ENCODE data around the gene RTL10. TPM values are rescaled to one million over a fixed set of nuclear protein-coding genes. Genes with fewer than 3 reads are reported as not detected.

RTL10 gene
- total and polyA plus RNA-seq, 2 donors (not counting 1 experiment from before 2014, with no cell fraction given), result 6.4 to 15.2 TPM

- no peaks in the 10 kb centered on the region for H3K9me3 Mint-ChIP-seq (ENCODE audit: insufficient read depth)
- Histone ChIP-seq H3K27ac (ENCODE audit: low read length in 2 of 2) (no peak overlapping the region), H3K4me3 (ENCODE audit: control extremely low read depth in 1 of 5, extremely low read depth in 1 of 5, insufficient read depth in 1 of 5, low read depth in 2 of 5, low read length in 4 of 5) (no peak overlapping the region), H4K20me1 (ENCODE audit: control insufficient read depth, insufficient read depth, low read length, poor library complexity, severe bottlenecking) (no peaks in the 10 kb centered on the region), H2AFZ (ENCODE audit: insufficient read depth, low read depth, low read length, poor library complexity, severe bottlenecking) (no peak overlapping the region), H3K27me3 (replicated peaks in 1 of 4; ENCODE audit: control extremely low read depth in 1 of 4, control insufficient read depth in 3 of 4, insufficient read depth in 4 of 4, low read length in 3 of 4) (no peaks in the 10 kb centered on the region), H3K4me2 (replicated peaks; ENCODE audit: low read depth, low read length, poor library complexity, severe bottlenecking) (no peak overlapping the region), H3K79me2 (ENCODE audit: control insufficient read depth, insufficient read depth, low read length) (peaks cover 9% of the 10 kb centered on the region), H3K9me3 (ENCODE audit: control extremely low read depth in 1 of 3, control insufficient read depth in 2 of 3, insufficient read depth in 1 of 3, low read length in 2 of 3) (no peaks in the 10 kb centered on the region), H3K9ac (ENCODE audit: low read length) (no peak overlapping the region), H3K36me3 (replicated peaks in 1 of 2; ENCODE audit: control extremely low read depth in 1 of 2, control insufficient read depth in 1 of 2, extremely low read depth in 1 of 2, insufficient read depth in 2 of 2, low read length in 1 of 2) (no peaks in the 10 kb centered on the region), H3K4me1 (ENCODE audit: control insufficient read depth in 2 of 2, insufficient read depth in 2 of 2, low read length in 2 of 2) (no peaks in the 10 kb centered on the region)
- intact Hi-C loops (cut with micrococcal nuclease), result no loop called here
- CTCF ChIA-PET, result interaction anchor here (0.7 to 1.1 kb wide), 2 partner anchors 27 to 135 kb away, joined by 3 to 6 read pairs; no protein-coding TSS in a partner anchor
- H3K27me3 Mint-ChIP-seq, result no peaks in the 10 kb centered on the region
- ATAC-seq (ENCODE audit: low read depth) (no peak), DNase-seq (no peak)
- WGBS (ENCODE audit: insufficient coverage), result 96% methylated on average over 8 of the region's 12 CpGs
- H3K4me1 Mint-ChIP-seq, result no peaks in the 10 kb centered on the region
- H3K4me3 Mint-ChIP-seq, result no peak overlapping the region
- POLR2A ChIA-PET, result no interaction called here
- H3K27ac Mint-ChIP-seq, result no peak overlapping the region
- TF ChIP-seq CTCF (IDR thresholded peaks at IDR 0.05) (no peak), EZH2 (IDR thresholded peaks at IDR 0.05; ENCODE audit: borderline replicate concordance, insufficient read depth, low read depth, low read length, poor library complexity, severe bottlenecking) (no peak)
These were observed 10.6 kb upstream of the RTL10 start for GRCh38 chr22:19865141-19865829.

- Histone ChIP-seq H3K27me3 (replicated peaks in 1 of 4; ENCODE audit: control extremely low read depth in 1 of 4, control insufficient read depth in 3 of 4, insufficient read depth in 4 of 4, low read length in 3 of 4) (no peaks in the 10 kb centered on the region), H3K9ac (ENCODE audit: low read length) (no peak overlapping the region), H3K4me2 (replicated peaks; ENCODE audit: low read depth, low read length, poor library complexity, severe bottlenecking) (no peak overlapping the region), H4K20me1 (ENCODE audit: control insufficient read depth, insufficient read depth, low read length, poor library complexity, severe bottlenecking) (no peaks in the 10 kb centered on the region), H3K4me3 (ENCODE audit: control extremely low read depth in 1 of 5, extremely low read depth in 1 of 5, insufficient read depth in 1 of 5, low read depth in 2 of 5, low read length in 4 of 5) (no peak overlapping the region), H3K36me3 (replicated peaks in 1 of 2; ENCODE audit: control extremely low read depth in 1 of 2, control insufficient read depth in 1 of 2, extremely low read depth in 1 of 2, insufficient read depth in 2 of 2, low read length in 1 of 2) (no peaks in the 10 kb centered on the region), H3K9me3 (ENCODE audit: control extremely low read depth in 1 of 3, control insufficient read depth in 2 of 3, insufficient read depth in 1 of 3, low read length in 2 of 3) (no peaks in the 10 kb centered on the region), H2AFZ (ENCODE audit: insufficient read depth, low read depth, low read length, poor library complexity, severe bottlenecking) (no peak overlapping the region), H3K4me1 (ENCODE audit: control insufficient read depth in 2 of 2, insufficient read depth in 2 of 2, low read length in 2 of 2) (no peaks in the 10 kb centered on the region), H3K27ac (ENCODE audit: low read length in 2 of 2) (no peak overlapping the region), H3K79me2 (ENCODE audit: control insufficient read depth, insufficient read depth, low read length) (peaks cover 9% of the 10 kb centered on the region)
- TF ChIP-seq CTCF (IDR thresholded peaks at IDR 0.05), result no peak
- WGBS (ENCODE audit: insufficient coverage), result no CpG with 5 or more reads among the region's 5 CpGs
- POLR2A ChIA-PET, result no interaction called here
- H3K4me1 Mint-ChIP-seq, result no peaks in the 10 kb centered on the region
- DNase-seq (no peak), ATAC-seq (ENCODE audit: low read depth) (no peak)
- intact Hi-C loops (cut with micrococcal nuclease), result no loop called here
- no peak overlapping the region for H3K4me3 Mint-ChIP-seq
- no peak overlapping the region for H3K27ac Mint-ChIP-seq
- no peaks in the 10 kb centered on the region for H3K27me3 Mint-ChIP-seq
- CTCF ChIA-PET, result interaction anchor here (1.1 kb wide), 1 partner anchor 134 kb away, joined by 6 read pairs; no protein-coding TSS in a partner anchor
- H3K9me3 Mint-ChIP-seq (ENCODE audit: insufficient read depth), result no peaks in the 10 kb centered on the region
These were observed 9.9 kb upstream of the RTL10 start for GRCh38 chr22:19864538-19865106.

All from B cell (primary cell).